Coronary artery (tissue), 2 donors: ENCODE results near the gene TPCN1.

ENCODE experiments used
- DNase-seq: peaks from one replicate; pipeline ENCODE4 v3.0.0-alpha.2; 2017; ENCODE audit warnings: low spot score
- H3K27ac ChIP-seq, 2 donors: fragments of 200-600 bp; sonication (generic); one replicate each; pipeline ENCODE4 v1.5.1; 2016 to 2019
- H3K4me3 ChIP-seq: fragments of 200-600 bp; sonication (generic); 2 replicates; pipeline ENCODE4 v1.5.1; 2016; ENCODE audit warnings: mild to moderate bottlenecking, moderate library complexity
- TF ChIP-seq, protein P1 (sequence below): fragments of 200-600 bp; sonication (generic); IDR thresholded peaks from one replicate; pipeline ENCODE4 v1.5.1; 2019; ENCODE audit warnings: antibody characterized with exemption

Gene TPCN1

GRCh38 chr12:113232089-113232839, 11.0 kb downstream of the TPCN1 start:
- Histone ChIP-seq H3K27ac (peak overlapping the region; percentile 79 to 89), H3K4me3 (peak overlapping the region; percentile 44)
- TF ChIP-seq, protein P1, sequence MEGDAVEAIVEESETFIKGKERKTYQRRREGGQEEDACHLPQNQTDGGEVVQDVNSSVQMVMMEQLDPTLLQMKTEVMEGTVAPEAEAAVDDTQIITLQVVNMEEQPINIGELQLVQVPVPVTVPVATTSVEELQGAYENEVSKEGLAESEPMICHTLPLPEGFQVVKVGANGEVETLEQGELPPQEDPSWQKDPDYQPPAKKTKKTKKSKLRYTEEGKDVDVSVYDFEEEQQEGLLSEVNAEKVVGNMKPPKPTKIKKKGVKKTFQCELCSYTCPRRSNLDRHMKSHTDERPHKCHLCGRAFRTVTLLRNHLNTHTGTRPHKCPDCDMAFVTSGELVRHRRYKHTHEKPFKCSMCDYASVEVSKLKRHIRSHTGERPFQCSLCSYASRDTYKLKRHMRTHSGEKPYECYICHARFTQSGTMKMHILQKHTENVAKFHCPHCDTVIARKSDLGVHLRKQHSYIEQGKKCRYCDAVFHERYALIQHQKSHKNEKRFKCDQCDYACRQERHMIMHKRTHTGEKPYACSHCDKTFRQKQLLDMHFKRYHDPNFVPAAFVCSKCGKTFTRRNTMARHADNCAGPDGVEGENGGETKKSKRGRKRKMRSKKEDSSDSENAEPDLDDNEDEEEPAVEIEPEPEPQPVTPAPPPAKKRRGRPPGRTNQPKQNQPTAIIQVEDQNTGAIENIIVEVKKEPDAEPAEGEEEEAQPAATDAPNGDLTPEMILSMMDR = no peak
- DNase-seq = no peak

- no peak for DNase-seq
- Histone ChIP-seq H3K27ac (peak overlapping the region; percentile 79 to 89), H3K4me3 (peak overlapping the region; percentile 44)
- TF ChIP-seq, protein P1 = no peak
These were observed 11.7 kb downstream of the TPCN1 start for GRCh38 chr12:113232840-113233585.

DNA sequence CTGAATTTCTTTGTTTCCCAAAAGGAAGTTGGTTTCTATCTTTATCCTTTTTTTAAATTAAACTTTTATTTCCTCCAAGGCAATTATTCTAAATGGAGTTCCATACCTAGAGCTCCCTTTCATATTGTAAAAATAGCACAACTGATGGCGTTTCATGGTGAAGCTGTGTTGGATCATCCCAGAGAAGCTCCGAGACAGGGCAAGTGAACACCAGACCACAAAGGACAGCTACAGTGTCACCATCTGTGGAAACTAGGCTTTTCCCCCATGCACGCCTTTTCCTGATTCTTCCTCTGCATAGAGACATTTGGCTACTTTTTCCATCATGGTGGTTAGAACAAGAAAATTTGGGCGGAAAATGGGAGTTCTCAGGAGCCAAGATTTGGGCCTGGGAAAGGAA, 12.7 kb downstream of the TPCN1 start:
- H3K4me3 ChIP-seq = no peak overlapping the region
- no peak for DNase-seq
- H3K27ac ChIP-seq = peak overlapping the region in 1 of 2 donors; percentile 79

DNA sequence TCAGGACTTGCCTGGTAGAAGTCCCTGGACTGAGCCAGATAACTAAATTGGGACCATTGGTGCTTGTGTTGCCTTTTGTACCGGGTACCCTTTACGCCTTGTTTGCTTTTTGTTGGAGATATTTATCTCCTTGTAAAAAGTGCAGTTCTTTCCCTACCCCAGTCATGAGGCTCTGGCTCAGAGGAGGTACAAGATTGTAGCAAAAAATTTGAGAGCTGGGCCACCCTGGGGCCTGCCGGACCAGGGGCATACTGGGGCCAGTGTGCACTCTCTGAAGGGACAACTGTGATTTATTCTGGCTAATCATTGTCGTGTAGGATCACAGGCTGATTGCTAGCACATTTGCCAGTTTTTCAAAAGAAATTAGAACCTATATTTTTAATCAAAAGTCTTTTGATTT, 13.2 kb downstream of the TPCN1 start:
- H3K27ac ChIP-seq = no peak overlapping the region
- DNase-seq = no peak
- H3K4me3 ChIP-seq = no peak overlapping the region
- TF ChIP-seq, protein P1 = no peak

More for the DNA sequence above, 12.7 kb downstream of the TPCN1 start:
- TF ChIP-seq, protein P1 = no peak

DNA sequence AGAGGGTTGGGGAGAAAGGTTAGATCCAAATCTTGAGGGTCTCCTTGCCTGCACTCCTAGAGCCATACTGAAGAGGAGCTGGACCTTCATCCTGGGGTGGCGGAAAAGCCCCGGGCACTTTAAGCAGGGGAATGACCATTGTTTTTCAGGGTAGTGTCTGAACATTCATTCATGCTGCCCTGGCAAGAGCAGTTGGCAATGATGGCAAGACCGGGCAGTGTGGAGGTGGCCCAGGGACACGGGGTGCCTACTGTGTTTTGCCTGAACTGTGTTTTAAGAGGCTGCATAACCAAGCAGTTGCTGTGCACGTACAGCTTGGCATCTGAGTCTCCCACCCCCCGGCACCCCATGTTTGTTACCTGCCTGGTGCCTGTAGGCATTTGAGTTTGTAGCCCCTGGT, 14.7 kb downstream of the TPCN1 start:
- no peak for DNase-seq
- Histone ChIP-seq H3K27ac (peak overlapping the region in 1 of 2 donors; percentile 85), H3K4me3 (no peak overlapping the region)
- TF ChIP-seq, protein P1 = no peak

DNA sequence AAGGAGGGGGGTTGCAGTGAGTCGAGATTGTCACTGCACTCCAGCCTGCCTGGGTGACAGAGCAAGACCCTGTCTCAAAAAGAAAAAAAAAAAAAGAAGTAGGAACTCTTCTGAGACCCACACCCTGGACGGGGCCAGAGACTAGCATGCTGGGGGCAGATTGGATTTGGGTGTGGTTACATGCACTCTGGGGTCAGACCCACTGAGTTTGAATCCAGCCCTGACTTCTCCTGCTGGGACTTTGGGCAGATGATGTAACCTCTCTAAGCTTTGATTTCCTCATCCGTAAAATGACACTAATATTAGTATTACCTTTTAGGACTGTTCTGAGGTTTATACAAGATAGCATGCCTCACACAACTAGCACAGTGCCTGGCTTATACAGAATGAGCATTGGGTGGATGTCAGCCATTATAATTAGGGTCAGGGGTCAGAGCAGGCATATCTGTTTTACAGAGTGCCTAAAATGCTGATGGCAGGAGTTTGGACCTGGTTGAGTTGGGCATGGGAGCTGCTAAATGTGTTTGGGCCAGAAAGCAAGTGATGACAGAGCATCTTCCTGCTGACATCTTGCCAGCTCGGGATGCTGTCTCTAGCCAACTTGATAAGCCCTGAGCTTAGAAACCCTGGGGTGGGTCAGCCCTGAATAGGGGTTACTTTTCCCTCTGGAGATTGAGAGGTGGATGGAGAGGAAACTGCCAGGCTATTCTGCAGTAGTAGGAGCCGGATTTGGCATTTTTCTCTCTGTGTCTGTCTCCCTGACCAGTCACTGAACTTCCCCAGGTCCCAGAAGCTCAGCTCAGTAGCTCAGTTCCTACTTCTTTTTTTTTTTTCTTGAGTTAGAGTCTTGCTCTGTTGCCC, 15.5 kb downstream of the TPCN1 start:
- Histone ChIP-seq H3K27ac (peak overlapping the region; percentile 85), H3K4me3 (no peak overlapping the region)
- TF ChIP-seq, protein P1 = no peak
- DNase-seq = no peak
